ENCODE data around the gene TPO.

The TPO gene

DNA sequence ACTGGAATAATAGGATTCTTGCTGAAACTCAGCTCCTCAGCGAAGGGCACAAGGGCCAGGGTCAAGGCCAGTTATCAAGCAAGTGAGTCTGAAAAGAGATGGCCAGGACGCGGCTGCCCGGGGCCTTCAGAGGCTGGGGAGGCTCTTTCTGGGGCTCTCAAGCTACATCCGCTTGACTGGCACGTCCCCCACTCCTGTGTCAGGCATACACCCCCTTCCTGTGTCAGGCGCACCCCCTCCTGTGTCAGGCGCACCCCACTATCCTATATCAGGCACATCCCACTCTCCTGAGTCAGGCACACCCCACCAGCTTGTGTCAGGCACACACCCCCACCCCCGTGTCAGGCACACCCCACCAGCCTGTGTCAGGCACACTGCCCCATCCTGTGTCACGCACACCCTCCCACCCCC, 91.8 kb downstream of the TPO start:
- no peak for DNase-seq
- TF ChIP-seq, protein P1, sequence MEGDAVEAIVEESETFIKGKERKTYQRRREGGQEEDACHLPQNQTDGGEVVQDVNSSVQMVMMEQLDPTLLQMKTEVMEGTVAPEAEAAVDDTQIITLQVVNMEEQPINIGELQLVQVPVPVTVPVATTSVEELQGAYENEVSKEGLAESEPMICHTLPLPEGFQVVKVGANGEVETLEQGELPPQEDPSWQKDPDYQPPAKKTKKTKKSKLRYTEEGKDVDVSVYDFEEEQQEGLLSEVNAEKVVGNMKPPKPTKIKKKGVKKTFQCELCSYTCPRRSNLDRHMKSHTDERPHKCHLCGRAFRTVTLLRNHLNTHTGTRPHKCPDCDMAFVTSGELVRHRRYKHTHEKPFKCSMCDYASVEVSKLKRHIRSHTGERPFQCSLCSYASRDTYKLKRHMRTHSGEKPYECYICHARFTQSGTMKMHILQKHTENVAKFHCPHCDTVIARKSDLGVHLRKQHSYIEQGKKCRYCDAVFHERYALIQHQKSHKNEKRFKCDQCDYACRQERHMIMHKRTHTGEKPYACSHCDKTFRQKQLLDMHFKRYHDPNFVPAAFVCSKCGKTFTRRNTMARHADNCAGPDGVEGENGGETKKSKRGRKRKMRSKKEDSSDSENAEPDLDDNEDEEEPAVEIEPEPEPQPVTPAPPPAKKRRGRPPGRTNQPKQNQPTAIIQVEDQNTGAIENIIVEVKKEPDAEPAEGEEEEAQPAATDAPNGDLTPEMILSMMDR (IDR thresholded peaks at IDR 0.05; ENCODE audit: low read depth, low read length, missing control alignments), result no peak
- Histone ChIP-seq H3K27me3 (replicated peaks) (no peaks in the 10 kb centered on the region), H3K36me3 (replicated peaks) (no peaks in the 10 kb centered on the region), H3K27ac (no peak overlapping the region), H3K4me3 (ENCODE audit: low read depth, low read length) (no peak overlapping the region)
- in situ Hi-C loops (cut with HindIII; ENCODE audit: low pct_ligation_motif_present, low sequenced_read_pairs), result no loop called here

- TF ChIP-seq, protein P1 (IDR thresholded peaks at IDR 0.05; ENCODE audit: low read depth, low read length, missing control alignments), result no peak
- Histone ChIP-seq H3K27ac (no peak overlapping the region), H3K4me3 (ENCODE audit: low read depth, low read length) (no peak overlapping the region), H3K27me3 (replicated peaks) (no peaks in the 10 kb centered on the region), H3K36me3 (replicated peaks) (no peaks in the 10 kb centered on the region)
- in situ Hi-C loops (cut with HindIII; ENCODE audit: low pct_ligation_motif_present, low sequenced_read_pairs), result no loop called here
- DNase-seq, result no peak
Observed at GRCh38 chr2:1509271-1510065, 96.2 kb downstream of the TPO start.

DNA sequence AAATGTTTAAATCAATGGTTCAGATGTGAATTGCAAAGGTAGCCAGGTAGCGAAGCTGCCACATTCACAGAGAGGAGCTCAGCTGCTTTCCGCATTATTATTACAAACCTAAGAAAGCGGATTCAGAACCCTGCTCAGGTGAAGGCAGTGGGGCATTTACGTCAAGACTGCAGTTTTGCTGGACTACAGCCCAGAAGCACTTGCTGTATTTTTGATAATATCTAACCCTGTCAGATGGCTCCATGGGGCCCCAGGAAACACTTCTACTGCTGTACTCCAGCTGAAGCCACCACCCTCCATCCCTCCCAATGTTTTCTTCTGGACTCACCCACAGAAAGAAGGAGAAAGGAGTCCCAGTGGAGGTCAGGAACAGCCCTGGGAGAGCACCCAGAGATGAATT, 96.9 kb downstream of the TPO start:
- Histone ChIP-seq H3K36me3 (replicated peaks) (no peaks in the 10 kb centered on the region), H3K27me3 (replicated peaks) (no peaks in the 10 kb centered on the region), H3K27ac (no peak overlapping the region), H3K4me3 (ENCODE audit: low read depth, low read length) (no peak overlapping the region)
- in situ Hi-C loops (cut with HindIII; ENCODE audit: low pct_ligation_motif_present, low sequenced_read_pairs), result no loop called here
- DNase-seq, result no peak
- TF ChIP-seq, protein P1 (IDR thresholded peaks at IDR 0.05; ENCODE audit: low read depth, low read length, missing control alignments), result no peak

DNA sequence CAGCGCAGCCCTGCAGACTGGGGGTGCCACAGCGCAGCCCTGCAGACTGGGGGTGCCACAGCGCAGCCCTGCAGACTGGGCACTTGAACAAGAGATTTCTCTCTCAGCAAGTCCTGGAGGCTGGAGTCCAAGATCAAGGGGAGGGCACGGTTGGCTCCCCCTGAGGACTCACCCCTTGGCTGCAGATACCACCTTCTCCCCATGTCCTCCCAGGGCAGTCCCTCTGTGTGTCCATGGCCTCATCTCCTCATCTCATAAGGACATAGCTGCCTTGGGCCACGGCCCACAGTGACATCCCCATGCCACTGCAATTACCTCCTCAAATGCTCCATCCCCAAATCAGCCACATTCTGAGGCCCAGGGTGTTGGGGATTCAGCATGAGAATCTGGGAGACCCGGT, 98.2 kb downstream of the TPO start:
- H3K27me3 ChIP-seq (replicated peaks), result no peaks in the 10 kb centered on the region
- no peak overlapping the region for H3K4me3 ChIP-seq (ENCODE audit: low read depth, low read length)
- H3K27ac ChIP-seq, result no peak overlapping the region
- no peak for DNase-seq
- H3K36me3 ChIP-seq (replicated peaks), result no peaks in the 10 kb centered on the region
- TF ChIP-seq, protein P1 (IDR thresholded peaks at IDR 0.05; ENCODE audit: low read depth, low read length, missing control alignments), result no peak
- in situ Hi-C loops (cut with HindIII; ENCODE audit: low pct_ligation_motif_present, low sequenced_read_pairs), result no loop called here

- no peak overlapping the region for H3K27ac ChIP-seq
- no peaks in the 10 kb centered on the region for H3K27me3 ChIP-seq (replicated peaks)
- no peak for DNase-seq
- TF ChIP-seq, protein P1 (IDR thresholded peaks at IDR 0.05; ENCODE audit: low read depth, low read length, missing control alignments), result no peak
- no peak overlapping the region for H3K4me3 ChIP-seq (ENCODE audit: low read depth, low read length)
- in situ Hi-C loops (cut with HindIII; ENCODE audit: low pct_ligation_motif_present, low sequenced_read_pairs), result no loop called here
- H3K36me3 ChIP-seq (replicated peaks), result no peaks in the 10 kb centered on the region
Observed at GRCh38 chr2:1512321-1513289, 99.3 kb downstream of the TPO start.
